Measurements from ENCODE around the gene RPP30.

Gene RPP30

DNA sequence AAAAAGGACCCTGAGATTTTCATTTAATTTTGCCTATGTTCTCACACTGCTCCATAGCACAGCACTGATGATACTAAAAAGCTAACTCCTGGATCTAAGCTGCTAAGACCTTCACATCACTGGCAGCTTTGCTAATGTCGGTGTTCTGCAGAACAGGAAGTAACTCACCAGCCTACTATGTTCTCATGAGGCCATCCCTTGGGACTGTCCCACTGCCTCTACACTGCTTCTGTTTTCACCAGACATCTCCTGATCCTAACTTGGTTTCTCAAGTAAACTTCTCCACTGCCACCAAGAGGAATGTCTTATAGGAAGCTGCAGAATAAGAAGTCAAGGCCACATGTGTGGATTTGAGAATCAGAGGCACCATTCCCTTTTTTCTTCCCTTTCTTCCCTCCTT is 29.0 kb upstream of the RPP30 start:
- no peak for DNase-seq (ENCODE audit: extremely low read depth, insufficient read length)
- TF ChIP-seq, protein P1, sequence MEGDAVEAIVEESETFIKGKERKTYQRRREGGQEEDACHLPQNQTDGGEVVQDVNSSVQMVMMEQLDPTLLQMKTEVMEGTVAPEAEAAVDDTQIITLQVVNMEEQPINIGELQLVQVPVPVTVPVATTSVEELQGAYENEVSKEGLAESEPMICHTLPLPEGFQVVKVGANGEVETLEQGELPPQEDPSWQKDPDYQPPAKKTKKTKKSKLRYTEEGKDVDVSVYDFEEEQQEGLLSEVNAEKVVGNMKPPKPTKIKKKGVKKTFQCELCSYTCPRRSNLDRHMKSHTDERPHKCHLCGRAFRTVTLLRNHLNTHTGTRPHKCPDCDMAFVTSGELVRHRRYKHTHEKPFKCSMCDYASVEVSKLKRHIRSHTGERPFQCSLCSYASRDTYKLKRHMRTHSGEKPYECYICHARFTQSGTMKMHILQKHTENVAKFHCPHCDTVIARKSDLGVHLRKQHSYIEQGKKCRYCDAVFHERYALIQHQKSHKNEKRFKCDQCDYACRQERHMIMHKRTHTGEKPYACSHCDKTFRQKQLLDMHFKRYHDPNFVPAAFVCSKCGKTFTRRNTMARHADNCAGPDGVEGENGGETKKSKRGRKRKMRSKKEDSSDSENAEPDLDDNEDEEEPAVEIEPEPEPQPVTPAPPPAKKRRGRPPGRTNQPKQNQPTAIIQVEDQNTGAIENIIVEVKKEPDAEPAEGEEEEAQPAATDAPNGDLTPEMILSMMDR (IDR thresholded peaks at IDR 0.05; ENCODE audit: insufficient read depth, low read length, poor library complexity, severe bottlenecking): no peak
- H3K27me3 ChIP-seq (replicated peaks; ENCODE audit: control insufficient read depth, insufficient read depth, low read length): no peaks in the 10 kb centered on the region; the same call in none of the 2 replicates
- no peaks in the 10 kb centered on the region for H3K36me3 ChIP-seq (ENCODE audit: control insufficient read depth, insufficient read depth, low read length)
- H3K4me3 ChIP-seq (replicated peaks; ENCODE audit: low read depth, low read length): no peak overlapping the region

DNA sequence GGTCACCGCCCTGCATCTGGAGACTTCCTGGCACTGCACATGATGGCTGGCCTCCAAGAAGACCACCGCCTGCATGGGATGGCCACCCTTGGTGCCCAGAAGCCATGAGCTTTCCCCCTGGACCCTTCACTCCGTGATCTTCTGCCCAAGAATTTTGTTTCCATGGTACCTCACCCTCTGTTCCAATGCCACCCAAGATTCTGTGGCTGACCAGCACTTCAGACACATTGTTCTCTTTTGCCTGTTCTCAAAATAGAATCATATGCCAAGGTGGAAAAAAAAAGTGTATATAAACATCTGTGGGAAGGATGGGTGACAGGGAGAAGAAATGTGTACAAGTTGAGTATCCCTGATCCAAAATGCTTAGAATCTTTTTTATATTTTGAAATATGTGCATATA is 26.0 kb upstream of the RPP30 start:
- no peaks in the 10 kb centered on the region; the same call in none of the 2 replicates for H3K27me3 ChIP-seq (replicated peaks; ENCODE audit: control insufficient read depth, insufficient read depth, low read length)
- TF ChIP-seq, protein P1 (IDR thresholded peaks at IDR 0.05; ENCODE audit: insufficient read depth, low read length, poor library complexity, severe bottlenecking): no peak
- no peaks in the 10 kb centered on the region for H3K36me3 ChIP-seq (ENCODE audit: control insufficient read depth, insufficient read depth, low read length)
- no peak for DNase-seq (ENCODE audit: extremely low read depth, insufficient read length)
- no peak overlapping the region for H3K4me3 ChIP-seq (replicated peaks; ENCODE audit: low read depth, low read length)

DNA sequence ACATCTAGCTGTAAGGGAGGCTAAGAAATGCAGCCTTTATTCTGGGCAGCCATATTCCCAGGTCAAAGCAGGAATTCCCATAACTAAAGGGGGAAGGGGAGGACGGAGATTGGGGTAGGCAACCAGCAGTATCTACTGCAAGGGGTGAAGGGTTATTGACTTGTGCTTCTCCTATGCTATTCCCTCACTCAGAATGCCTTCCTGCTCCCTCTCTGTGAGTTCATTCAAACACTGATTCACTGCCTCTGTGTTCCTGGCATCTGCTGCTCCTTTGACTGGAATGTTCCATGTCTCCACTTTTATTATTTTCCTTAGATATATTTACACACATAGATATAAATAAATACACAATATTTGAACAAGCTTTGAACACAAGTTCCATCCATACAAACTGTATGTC is 25.0 kb upstream of the RPP30 start:
- no peaks in the 10 kb centered on the region; the same call in none of the 2 replicates for H3K27me3 ChIP-seq (replicated peaks; ENCODE audit: control insufficient read depth, insufficient read depth, low read length)
- no peaks in the 10 kb centered on the region for H3K36me3 ChIP-seq (ENCODE audit: control insufficient read depth, insufficient read depth, low read length)
- no peak for DNase-seq (ENCODE audit: extremely low read depth, insufficient read length)
- no peak overlapping the region for H3K4me3 ChIP-seq (replicated peaks; ENCODE audit: low read depth, low read length)
- TF ChIP-seq, protein P1 (IDR thresholded peaks at IDR 0.05; ENCODE audit: insufficient read depth, low read length, poor library complexity, severe bottlenecking): no peak

DNA sequence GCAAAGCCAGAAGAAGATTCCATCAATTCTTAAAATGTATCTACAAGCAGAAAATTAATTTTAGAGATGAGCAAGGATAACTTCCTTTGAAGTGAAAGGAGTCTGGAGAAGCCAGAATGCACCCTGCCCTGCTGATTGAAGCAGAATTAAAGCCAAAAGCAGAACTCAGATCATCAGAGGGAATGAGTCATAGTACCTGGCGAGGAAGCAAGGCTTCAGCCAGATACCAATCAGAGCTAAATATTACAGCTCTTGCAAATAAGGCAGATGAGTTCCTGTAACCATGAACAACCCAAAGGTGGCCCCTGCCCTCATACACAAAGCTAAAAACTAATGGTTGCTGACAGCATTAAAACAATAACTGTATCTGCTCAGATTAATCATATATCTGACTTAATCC is 24.3 kb upstream of the RPP30 start:
- H3K4me3 ChIP-seq (replicated peaks; ENCODE audit: low read depth, low read length): no peak overlapping the region
- H3K27me3 ChIP-seq (replicated peaks; ENCODE audit: control insufficient read depth, insufficient read depth, low read length): no peaks in the 10 kb centered on the region; the same call in 1 of the 2 replicates
- no peak for DNase-seq (ENCODE audit: extremely low read depth, insufficient read length)
- TF ChIP-seq, protein P1 (IDR thresholded peaks at IDR 0.05; ENCODE audit: insufficient read depth, low read length, poor library complexity, severe bottlenecking): no peak
- no peaks in the 10 kb centered on the region for H3K36me3 ChIP-seq (ENCODE audit: control insufficient read depth, insufficient read depth, low read length)

DNA sequence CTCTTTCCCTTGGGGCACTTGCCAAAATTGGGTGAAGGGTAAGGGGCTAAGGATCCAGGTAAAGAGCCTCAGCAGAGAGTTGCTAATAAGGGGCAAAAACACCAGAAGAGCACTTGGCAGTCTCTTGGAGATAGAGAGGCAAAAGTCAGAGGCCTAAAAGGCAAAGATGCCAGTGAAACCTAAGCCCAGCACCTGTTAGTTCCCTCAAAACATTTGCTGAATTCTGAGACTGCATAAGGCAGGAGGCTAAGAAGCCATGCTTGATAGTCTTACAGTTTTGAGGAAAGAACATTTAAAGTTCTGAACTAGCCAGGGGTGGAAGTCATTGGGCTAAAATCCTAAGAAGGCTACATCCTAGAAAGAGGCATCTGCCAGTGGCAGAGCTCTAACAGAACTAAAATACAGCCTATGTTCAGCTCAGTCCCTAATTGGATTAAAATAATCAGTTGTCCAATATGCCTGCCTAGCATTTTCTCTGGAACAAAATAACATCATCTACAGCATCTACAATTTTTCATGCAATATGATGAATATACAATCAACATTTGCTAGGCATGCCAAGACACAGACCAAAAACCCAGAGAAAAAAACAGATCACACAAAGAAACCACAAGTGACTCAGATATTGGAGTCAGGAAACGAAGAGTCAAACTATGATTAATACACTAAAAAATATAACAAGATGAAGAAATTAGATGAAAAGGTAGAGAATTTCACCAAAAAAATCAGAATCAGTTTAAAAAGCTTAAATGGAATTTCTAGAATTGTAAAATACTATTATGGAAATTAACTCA is 21.6 kb upstream of the RPP30 start:
- TF ChIP-seq, protein P1 (IDR thresholded peaks at IDR 0.05; ENCODE audit: insufficient read depth, low read length, poor library complexity, severe bottlenecking): no peak
- Histone ChIP-seq H3K27me3 (replicated peaks; ENCODE audit: control insufficient read depth, insufficient read depth, low read length) (no peaks in the 10 kb centered on the region; the same call in none of the 2 replicates), H3K4me3 (replicated peaks; ENCODE audit: low read depth, low read length) (no peak overlapping the region), H3K36me3 (ENCODE audit: control insufficient read depth, insufficient read depth, low read length) (no peaks in the 10 kb centered on the region)
- DNase-seq (ENCODE audit: extremely low read depth, insufficient read length): no peak
